ENCODE data around the gene TWIST2. TPM values are rescaled to one million over a fixed set of nuclear protein-coding genes. Genes with fewer than 3 reads are reported as not detected.

Gene TWIST2
- total RNA-seq, 1 donor from 2014 or later = 8.4 TPM

DNA sequence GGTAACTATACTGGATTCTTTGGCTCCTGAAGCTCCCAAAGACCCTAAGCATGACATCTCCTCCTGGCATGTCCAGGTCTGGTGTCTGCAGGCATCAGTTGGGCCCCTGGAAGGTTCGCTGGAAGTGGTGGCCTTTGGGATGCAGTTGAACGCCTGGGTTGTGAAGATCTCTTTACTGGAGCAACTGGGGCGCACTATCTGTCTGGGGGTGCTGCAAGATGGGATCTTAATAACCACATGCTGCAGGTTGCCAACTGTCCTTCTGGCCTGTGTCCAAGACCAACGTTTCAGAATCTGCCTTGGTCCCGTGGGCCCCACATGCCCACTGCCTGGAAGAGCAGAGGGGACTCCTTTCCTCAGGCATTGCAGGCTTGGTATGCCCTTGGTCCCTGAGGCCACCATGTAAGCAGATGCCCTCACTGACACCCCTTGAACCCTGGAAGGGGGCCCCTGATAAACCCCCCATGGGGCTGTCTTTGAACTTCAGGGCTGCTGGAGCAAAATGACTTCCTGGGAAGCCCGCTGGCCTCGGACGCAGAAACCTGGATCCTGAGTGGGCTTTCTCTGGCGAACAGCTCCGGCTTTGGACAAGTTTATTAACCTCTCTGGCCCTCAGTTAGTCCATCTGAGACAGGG lies 101.9 kb downstream of the TWIST2 start:
- DNase-seq (no peak), ATAC-seq (no peak)
- peaks cover 7% of the 10 kb centered on the region for H3K4me1 ChIP-seq
- no peak overlapping the region for H3K27ac ChIP-seq
- TF ChIP-seq, protein P1, sequence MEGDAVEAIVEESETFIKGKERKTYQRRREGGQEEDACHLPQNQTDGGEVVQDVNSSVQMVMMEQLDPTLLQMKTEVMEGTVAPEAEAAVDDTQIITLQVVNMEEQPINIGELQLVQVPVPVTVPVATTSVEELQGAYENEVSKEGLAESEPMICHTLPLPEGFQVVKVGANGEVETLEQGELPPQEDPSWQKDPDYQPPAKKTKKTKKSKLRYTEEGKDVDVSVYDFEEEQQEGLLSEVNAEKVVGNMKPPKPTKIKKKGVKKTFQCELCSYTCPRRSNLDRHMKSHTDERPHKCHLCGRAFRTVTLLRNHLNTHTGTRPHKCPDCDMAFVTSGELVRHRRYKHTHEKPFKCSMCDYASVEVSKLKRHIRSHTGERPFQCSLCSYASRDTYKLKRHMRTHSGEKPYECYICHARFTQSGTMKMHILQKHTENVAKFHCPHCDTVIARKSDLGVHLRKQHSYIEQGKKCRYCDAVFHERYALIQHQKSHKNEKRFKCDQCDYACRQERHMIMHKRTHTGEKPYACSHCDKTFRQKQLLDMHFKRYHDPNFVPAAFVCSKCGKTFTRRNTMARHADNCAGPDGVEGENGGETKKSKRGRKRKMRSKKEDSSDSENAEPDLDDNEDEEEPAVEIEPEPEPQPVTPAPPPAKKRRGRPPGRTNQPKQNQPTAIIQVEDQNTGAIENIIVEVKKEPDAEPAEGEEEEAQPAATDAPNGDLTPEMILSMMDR (IDR thresholded peaks at IDR 0.05) = no peak
- no peaks in the 10 kb centered on the region for H3K36me3 ChIP-seq
- intact Hi-C loops (cut with DNase I) = no loop called here
- H3K27me3 ChIP-seq (ENCODE audit: low read depth) = no peaks in the 10 kb centered on the region
- no peaks in the 10 kb centered on the region for H3K9me3 ChIP-seq
- H3K4me3 ChIP-seq = no peak overlapping the region

DNA sequence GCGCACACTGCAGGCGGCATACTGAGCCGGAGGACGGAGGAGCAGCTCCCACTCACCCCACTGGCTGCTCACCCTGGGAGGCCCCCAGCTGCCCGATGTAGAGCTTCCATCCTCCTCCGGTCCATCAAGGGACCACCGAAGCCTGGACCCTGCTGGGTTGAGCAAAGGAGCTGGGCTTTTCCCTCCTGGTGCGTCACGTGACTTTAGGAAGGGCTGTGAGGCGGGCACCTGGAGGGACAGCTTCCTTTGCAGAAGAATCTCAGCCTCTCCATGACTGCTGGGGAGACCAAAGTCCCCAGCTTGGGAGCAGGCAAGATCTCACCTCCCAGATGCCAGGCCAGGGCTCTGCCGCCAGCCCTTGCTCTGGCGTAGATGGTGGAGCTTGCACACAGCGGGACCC lies 102.7 kb downstream of the TWIST2 start:
- Histone ChIP-seq H3K36me3 (no peaks in the 10 kb centered on the region), H3K4me3 (no peak overlapping the region), H3K27me3 (ENCODE audit: low read depth) (no peaks in the 10 kb centered on the region), H3K4me1 (peaks cover 7% of the 10 kb centered on the region), H3K27ac (no peak overlapping the region), H3K9me3 (no peaks in the 10 kb centered on the region)
- TF ChIP-seq, protein P1 (IDR thresholded peaks at IDR 0.05) = no peak
- DNase-seq (peak; percentile 37), ATAC-seq (no peak)
- intact Hi-C loops (cut with DNase I) = no loop called here

DNA sequence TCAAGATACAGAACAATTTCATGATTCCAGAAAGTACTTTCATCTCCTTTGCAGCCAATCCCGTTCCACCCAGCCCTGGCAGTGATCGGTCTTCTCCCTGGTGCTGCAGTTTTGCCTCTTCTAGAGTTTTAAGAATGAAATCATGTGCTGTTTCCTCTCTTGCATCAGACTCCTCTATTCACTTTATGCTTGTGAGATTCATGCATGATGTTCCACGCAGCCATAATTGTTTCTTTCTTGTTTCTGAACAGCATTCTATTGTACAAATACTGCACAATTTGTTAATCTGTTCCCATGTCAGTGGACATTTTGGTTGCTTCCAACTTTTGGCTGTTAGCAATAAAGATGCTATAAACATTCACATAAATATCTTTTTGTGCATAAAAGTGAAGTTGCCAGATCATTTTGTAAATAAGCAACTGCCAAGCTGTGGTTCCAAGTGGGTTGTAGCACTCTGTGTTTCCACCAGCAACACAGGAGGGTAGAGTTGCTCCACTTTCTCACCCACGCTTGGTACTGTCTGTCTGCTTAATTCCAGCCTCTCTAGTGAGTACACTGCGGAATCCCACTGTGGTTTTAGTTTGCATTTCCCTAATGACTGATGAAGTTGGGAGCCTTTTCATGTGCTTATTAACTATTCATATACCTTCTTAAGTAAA lies 104.5 kb downstream of the TWIST2 start:
- Histone ChIP-seq H3K27me3 (ENCODE audit: low read depth) (peaks cover 9% of the 10 kb centered on the region), H3K4me1 (peaks cover 7% of the 10 kb centered on the region), H3K36me3 (no peaks in the 10 kb centered on the region), H3K9me3 (no peaks in the 10 kb centered on the region), H3K4me3 (no peak overlapping the region), H3K27ac (no peak overlapping the region)
- DNase-seq (no peak), ATAC-seq (no peak)
- TF ChIP-seq, protein P1 (IDR thresholded peaks at IDR 0.05) = no peak
- intact Hi-C loops (cut with DNase I) = no loop called here

DNA sequence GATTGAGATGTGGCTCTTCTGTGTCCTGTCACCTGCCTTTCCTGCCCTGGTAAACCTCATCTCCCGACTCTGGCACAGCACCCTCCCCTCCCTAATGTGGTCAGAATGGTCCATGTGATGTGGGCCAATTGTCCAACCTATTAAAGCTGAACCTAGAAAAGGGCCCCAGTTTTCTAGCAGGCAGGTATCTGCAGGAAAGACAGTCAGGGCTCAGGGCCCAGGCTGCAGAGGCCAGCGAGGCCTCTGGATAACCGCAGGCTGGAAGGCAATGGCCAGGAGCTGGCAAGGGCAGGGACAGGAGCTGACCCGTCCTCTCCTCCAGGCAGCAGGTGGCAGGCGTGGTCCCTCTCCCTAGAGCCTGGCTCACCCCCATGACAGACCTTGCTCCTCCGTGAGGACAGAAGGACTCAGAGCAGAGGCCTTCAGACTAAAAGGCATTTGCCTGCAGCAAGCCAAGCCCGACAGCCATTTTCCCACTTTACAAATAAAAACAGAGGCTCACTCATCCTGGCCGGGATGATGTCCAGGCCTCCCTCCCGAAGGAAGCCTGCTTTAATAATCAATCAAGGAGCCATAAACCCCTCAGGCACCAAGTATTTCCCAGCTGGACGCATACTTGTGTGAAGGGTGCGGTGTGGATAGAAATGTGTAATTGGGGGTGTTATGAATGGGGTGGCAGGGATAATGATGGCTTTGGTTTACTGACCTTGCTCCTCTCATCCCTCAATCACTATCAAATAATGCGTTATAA lies 107.1 kb downstream of the TWIST2 start:
- no peak for ATAC-seq
- TF ChIP-seq, protein P1 (IDR thresholded peaks at IDR 0.05) = no peak
- Histone ChIP-seq H3K27me3 (ENCODE audit: low read depth) (peaks cover 9% of the 10 kb centered on the region), H3K27ac (no peak overlapping the region), H3K4me1 (no peaks in the 10 kb centered on the region), H3K4me3 (no peak overlapping the region), H3K9me3 (no peaks in the 10 kb centered on the region), H3K36me3 (no peaks in the 10 kb centered on the region)
- DNase-seq = no peak
- intact Hi-C loops (cut with DNase I) = no loop called here

DNA sequence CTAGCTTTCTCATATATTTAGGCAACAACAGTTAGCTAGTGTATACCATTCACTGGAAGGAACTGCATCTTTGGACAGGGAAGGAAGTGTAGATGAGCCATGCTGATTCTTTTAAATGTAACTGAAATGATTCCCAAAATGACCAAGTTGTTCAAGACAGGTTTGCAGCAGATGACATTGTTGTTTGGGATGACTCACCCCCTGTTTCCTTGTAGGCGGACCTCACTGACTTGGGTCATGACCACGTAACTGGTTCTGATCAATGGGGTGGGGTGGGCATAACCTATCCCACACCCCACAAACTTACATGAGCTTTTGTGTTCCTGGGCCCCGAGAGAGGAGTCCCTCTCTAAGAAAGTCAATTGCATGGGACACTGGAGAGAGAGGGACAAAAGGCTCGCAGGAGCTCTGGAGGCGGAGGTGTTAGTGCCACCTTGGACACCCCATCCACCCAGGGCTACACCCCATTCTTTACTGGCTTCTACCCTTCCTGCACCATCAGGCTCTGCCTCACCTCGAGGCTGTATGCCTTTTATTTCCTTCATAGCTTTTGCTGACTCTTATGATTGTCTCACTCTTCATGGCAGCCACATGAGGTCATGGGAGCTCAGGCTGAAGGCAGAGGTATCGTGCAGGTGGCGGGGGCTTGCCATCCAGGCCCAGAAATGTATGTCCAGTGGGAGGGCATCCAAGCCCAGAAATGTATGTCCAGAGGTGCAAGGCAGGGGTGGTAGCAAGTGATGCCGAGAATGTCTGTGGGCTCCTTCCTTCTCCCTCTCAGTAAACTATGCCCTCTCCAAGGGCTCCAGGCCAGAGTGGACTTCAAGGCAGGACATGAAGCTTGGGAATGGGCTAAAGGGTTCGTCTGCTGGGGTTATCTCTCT lies 108.0 kb downstream of the TWIST2 start:
- TF ChIP-seq, protein P1 (IDR thresholded peaks at IDR 0.05) = no peak
- ATAC-seq = no peak
- Histone ChIP-seq H3K4me1 (no peaks in the 10 kb centered on the region), H3K4me3 (no peak overlapping the region), H3K9me3 (no peaks in the 10 kb centered on the region), H3K27ac (no peak overlapping the region), H3K36me3 (no peaks in the 10 kb centered on the region), H3K27me3 (ENCODE audit: low read depth) (peaks cover 9% of the 10 kb centered on the region)
- DNase-seq = no peak
- intact Hi-C loops (cut with DNase I) = no loop called here
